ENCODE results near the gene CELSR1.

Gene CELSR1

DNA sequence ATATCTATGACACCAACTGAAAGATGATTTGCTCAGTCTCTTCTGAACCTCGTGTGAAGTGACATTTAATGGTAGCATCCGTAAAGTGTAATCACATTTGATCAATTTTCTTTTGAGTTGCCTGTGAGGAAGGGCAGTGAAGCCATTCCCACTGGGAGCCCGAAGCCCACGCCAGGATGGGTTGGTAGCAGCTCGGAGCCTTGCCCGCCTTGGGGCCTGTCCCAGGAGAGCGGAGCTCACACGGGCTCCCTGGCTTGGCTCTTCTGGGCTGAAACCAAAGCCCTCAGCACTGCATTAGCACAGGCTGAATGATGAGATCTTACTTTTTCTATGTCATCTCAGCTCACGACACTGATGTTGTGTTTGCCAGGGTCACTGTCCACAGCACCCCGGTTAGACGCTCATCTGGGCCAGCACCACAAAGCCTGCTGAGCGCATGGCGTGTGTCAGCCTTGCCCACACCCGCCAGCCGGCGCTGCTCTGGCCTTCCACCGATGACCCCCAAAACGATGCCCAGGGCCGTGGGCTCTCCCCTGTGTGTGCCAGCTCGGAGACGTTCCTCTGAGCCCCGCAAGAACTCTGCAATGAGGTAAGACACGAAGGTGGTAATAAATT lies 211.2 kb downstream of the CELSR1 start:
- TF ChIP-seq CTCF (IDR thresholded peaks at IDR 0.05): no peak
- TF ChIP-seq ZFX (IDR thresholded peaks at IDR 0.05; ENCODE audit: borderline replicate concordance): no peak
- H3K27ac ChIP-seq: no peak overlapping the region

GRCh38 chr22:46323162-46323561 lies 214.3 kb downstream of the CELSR1 start:
- no peak overlapping the region for H3K27ac ChIP-seq
- TF ChIP-seq ZFX (IDR thresholded peaks at IDR 0.05; ENCODE audit: borderline replicate concordance): no peak
- no peak for TF ChIP-seq CTCF (IDR thresholded peaks at IDR 0.05)

DNA sequence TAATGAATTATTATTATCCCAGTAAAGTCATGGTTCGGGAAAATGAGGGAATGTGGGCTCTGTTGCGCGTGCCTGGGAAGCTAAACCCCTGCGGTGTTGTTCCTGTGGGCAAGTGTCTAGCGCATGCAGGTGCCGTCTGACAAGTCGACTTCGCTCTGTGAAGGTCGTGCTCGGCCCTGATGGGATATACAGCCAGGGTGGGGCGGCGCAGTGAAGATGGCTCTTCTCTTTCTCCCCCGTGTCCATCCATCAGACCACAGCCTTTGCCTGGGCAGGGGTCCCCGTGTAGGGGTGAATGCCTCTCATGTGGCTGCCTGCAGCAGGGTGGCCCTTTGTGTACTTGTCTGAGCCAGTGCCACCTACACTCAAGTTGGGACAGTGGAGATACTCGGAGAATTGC lies 214.7 kb downstream of the CELSR1 start:
- H3K27ac ChIP-seq: no peak overlapping the region
- TF ChIP-seq ZFX (IDR thresholded peaks at IDR 0.05; ENCODE audit: borderline replicate concordance) (no peak), CTCF (IDR thresholded peaks at IDR 0.05) (no peak)

DNA sequence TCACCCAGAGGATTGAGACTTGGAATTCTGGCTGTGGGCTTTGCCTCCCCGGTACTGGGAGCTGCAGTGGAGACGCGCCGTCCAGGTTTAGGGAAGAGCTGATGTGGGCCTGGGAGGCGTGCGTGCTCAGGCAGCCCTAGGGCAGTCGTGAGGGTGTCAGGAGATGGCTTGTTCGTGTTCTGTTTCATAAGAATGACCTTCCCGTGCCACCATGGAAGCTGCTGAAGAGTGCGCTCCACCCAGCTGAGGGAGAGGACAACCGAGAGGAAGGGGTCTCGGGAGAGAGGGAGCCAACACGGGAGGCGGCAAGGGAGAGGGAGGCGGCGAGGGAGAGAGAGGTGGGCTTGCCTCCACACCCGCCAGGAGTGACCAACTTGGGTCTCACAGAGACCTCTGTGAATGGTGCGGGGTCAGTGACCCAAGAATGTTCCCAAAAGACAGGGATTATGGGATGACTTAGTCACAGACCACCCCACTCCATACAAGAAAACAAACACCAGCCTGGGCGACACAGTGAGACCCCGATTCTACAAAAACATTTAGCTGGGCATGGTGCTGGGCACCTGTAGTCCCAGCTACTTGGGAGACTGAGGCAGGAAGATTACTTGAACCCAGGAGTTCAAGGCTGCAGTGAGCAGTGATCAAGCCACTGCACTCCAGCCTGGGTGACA lies 216.6 kb downstream of the CELSR1 start:
- H3K27ac ChIP-seq: no peak overlapping the region
- TF ChIP-seq CTCF (IDR thresholded peaks at IDR 0.05) (no peak), ZFX (IDR thresholded peaks at IDR 0.05; ENCODE audit: borderline replicate concordance) (no peak)

DNA sequence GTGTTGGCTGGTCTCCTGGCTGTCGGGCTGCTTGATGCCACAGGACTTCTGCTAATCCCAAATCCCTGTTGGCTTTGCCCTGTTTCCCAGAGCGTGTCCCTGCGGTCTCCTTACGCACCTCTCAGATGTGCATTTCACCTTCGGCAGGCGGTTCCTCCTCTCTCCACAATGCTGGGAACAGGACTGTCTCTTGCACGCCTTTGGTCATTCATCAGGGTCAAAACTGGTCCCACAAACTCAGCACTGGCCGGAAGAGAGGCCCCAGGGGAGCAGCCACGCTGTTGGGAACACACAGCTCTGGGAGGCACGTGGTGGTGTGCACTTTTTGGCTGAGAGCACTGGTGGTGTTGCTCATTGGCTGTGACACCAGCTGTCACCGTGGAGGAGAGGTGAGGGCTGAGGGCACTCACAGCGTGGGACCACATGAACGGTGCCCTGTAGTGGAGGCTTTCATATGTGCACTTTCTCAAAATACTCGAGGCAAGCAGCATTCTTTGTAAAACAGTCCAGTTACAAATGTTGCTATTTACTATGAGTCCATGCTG lies 217.2 kb downstream of the CELSR1 start:
- H3K27ac ChIP-seq: no peak overlapping the region
- TF ChIP-seq CTCF (IDR thresholded peaks at IDR 0.05) (no peak), ZFX (IDR thresholded peaks at IDR 0.05; ENCODE audit: borderline replicate concordance) (no peak)

DNA sequence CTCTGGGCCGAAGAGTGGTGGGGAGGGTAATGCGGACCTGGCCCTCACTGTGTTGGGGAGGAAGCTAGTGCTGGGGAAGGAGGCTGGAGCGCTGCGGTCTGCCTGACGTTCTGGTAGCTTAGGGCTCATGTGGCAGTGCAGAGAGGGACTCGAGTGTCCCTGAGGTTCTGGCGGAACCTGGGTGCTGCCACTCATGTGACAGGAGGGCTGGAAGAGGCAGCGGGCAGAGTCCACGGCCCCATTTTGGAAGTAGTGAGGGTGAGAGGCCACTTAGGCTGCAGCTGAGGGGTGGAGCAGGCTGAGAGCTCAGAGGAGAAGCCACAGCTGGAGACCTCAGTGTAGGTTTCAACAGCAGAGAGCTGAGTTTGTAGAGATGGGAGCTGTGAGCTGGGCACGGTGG lies 218.1 kb downstream of the CELSR1 start:
- no peak overlapping the region for H3K27ac ChIP-seq
- TF ChIP-seq CTCF (IDR thresholded peaks at IDR 0.05) (no peak), ZFX (IDR thresholded peaks at IDR 0.05; ENCODE audit: borderline replicate concordance) (no peak)

GRCh38 chr22:46318576-46318975 lies 218.8 kb downstream of the CELSR1 start:
- H3K27ac ChIP-seq: no peak overlapping the region
- TF ChIP-seq ZFX (IDR thresholded peaks at IDR 0.05; ENCODE audit: borderline replicate concordance) (no peak), CTCF (IDR thresholded peaks at IDR 0.05) (no peak)

Data from 22Rv1 (cell line).